HG02623 (cell line): ENCODE data around the gene PBX2.
"Not testable (repeated sequence)": the region's sequence is repeated elsewhere in the genome, so short reads cannot be mapped to it uniquely, and the experiment has no call there.

Experiments used
- ATAC-seq: cut with Tn5 transposase; IDR thresholded peaks from one replicate; pipeline ENCODE4 v1.9.1; 2021; ENCODE audit warnings: moderate library complexity; ENCODE audit not compliant: unreplicated experiment

Gene PBX2

DNA sequence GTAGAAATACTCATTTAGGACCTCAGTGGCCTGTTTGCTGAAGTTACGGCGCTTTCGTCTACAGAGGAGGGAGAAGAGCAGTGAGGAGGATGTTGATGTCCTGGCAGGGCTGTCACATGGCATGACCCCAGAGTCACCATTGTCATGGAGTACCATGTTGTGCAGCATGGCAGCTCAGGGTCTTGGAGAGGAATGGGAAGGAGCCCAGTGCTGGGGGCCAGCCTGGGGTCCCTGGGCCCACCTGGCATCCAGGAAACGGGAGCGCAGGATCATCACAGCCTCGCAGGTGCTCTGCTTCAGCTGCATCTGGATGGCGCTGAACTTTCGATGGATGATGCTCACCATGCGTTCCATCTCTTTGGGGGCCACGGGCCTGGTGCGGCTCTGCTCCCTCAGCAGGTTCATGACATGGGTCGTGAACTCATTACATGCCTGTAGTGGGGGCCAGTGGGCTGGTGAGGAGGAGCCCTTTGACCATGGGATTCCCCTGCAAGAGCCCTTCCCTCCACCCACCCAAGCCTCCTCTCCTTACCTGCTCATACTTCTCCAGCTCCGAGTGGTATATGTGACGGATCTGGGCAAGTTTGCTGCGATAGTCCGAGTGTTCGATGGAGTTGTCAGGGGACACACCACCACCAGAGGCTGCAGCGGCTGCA lies 2.1 kb downstream of the PBX2 start:
- ATAC-seq = not testable (repeated sequence)

DNA sequence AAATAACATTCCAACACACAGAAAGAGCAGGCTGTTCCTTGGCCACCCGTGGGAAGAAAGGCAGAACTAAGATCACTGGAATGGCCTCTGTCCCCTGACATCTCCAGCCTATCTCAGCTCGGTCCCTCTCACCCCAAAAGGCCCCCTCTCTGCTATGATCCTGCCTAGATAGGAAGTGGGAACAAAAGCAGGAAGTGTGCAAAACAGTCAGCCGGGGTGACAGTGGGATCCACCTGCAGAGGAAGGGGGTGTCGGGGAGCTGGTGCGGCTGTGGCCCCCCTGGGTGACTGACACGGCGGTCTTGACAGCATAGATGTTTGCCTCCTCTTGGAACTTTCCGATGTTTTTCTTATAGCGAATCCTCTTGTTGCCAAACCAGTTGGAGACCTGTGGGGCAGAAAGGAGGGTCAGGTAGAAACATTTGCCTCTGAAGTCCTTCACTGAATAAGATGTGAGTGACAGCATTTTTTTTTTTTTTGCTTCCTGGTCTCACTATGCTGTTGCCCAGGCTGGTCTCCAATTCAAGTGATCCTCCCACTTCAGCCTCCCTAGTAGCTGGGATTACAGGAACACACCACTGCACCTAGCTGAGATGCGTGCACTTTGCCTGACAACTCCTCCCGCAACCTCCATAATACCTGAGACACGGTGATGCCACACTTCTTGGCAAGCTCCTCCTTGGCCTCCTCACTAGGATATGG lies 2.8 kb downstream of the PBX2 start:
- no peak for ATAC-seq

DNA sequence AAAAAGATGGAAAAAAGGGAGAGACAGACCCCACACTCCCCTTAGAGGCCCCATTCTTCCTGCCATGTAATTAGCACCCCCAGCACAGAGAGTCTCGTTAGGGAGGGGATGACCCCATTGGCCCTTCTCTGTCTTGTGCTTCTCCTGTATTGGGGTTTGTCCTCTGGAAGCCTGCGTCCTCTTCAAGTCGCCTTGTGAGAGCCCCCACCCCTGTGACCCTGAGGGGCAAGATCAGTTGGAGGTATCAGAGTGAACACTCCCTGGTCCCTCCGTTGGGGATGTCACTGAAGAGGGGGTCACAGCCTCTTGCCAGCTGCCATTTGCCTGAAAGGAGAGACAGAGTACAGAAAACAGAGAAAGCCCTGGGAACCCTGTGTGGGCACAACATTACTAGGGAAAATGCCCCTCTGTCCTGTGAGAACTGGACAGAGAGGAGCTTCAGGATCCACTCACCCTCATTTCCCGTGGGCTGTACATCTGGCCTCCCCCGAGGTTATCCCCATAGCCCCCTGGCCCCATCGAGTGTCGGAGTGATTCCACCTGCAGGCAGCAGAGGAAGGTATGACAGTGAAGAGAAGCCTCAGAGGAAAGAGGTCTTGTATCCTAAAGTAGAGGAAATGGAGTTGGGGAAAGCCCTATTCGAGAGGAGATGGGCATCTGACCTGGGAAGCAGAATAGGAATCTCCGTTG lies 3.7 kb downstream of the PBX2 start:
- not testable (repeated sequence) for ATAC-seq

DNA sequence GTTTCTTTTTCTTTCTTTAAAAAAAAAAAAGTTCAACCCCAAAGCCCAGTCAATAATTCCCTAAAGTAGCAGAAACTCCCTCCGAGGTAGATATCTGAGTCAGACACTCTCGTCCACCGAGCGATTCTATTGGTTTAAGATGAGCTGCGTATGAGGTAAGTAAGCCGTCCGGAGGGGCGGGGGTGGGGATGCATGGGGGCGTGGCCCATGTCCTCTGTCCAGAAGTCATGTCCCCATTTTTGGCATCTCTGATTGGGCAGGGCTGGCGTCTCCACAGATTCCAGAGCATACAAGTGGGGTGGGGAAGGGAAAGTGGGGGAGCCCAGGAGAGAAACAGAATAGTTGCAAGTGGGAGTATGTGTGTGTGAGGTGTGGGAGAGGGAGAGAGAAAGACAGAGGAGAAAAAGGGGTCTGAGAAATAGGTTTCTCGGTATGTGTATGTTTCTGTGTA lies 4.3 kb downstream of the PBX2 start:
- ATAC-seq = not testable (repeated sequence)

DNA sequence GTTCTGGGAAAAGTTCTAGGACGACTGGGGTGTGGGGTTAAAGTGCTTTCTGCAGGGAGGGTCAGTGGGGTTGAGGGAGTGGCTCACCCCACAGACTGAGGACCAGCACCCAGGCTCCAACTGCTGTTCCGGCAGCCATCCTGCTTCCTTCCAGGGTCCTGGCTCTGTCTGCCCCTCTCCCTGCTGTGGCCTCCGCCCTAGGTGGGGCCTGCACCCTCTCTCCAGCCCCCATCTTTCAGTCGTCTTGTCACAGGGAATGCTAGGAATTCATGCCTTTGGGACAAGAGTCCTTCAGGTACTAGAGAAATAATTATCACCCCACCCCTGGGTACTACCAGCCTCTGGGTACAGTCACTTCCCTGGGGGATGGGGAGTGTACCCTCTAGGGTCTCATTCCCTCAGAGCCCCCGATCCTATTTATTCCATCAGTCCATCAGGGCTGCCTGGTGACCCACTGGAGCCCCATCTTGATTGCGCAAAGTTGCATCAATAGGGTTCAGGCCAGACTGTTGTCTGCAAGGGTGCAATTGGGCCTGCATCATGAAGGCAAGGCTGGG lies 5.8 kb downstream of the PBX2 start, which contains the start of gene AGER:
AGER (minus strand) TSS at position 170 of the 557 bp plus-strand sequence; CDS start at position 139, 31 bp downstream.
- ATAC-seq = no peak

DNA sequence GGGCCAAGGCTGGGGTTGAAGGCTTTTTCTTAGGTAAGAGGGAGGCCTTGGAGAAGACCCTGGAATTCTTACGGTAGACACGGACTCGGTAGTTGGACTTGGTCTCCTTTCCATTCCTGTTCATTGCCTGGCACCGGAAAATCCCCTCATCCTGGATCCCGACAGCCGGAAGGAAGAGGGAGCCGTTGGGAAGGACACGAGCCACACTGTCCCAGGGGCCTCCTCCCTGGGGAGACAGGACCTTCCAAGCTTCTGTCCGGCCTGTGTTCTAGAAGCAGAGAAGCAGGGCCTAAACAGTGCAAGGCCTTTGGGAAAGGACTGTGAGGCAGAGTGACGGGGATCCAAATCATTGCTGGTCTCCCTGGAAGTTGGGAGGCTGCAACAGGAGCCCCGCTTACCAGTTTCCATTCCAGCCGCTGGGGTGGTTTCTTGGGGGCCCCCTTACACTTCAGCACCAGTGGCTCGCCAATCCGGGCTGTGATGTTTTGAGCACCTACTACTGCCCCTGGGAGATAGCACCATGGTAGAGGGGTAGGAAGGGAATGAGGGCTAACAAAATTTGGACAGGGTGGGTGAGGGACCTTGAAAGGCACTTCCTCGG lies 6.4 kb downstream of the PBX2 start:
- no peak for ATAC-seq

DNA sequence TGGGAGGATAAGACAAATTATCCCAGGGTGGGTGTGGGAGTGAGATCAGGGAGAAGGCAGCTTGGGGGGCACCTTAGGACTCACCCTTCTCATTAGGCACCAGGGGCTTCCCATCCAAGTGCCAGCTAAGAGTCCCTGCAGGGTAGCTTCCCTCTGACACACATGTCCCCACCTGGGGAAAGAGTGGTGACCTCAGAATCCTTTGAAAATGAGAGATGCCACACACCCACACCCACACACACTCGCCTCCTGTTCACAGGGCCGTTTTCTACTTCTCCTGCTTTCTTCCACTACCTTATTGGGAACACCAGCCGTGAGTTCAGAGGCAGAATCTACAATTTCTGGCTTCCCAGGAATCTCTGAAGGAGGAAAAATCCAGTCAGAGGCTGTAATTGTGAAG lies 7.0 kb downstream of the PBX2 start:
- ATAC-seq = no peak

DNA sequence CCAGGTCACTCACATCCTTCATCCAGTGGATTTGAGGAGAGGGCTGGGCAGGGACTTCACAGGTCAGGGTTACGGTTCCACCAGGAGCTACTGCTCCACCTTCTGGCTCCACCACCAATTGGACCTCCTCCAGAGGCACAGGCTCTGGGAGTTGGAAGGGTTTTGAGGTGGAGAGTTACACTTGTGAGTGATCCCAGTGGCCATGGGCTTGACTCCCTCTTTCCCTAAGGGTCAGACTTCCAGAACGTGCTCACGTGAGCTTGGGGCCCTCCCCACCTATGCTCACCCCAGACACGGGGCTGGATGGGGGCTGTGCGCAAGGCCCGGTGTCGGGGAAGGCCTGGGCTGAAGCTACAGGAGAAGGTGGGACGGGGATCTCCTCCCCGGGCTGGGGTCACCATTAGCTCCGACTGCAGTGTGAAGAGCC lies 7.4 kb downstream of the PBX2 start:
- ATAC-seq = no peak

DNA sequence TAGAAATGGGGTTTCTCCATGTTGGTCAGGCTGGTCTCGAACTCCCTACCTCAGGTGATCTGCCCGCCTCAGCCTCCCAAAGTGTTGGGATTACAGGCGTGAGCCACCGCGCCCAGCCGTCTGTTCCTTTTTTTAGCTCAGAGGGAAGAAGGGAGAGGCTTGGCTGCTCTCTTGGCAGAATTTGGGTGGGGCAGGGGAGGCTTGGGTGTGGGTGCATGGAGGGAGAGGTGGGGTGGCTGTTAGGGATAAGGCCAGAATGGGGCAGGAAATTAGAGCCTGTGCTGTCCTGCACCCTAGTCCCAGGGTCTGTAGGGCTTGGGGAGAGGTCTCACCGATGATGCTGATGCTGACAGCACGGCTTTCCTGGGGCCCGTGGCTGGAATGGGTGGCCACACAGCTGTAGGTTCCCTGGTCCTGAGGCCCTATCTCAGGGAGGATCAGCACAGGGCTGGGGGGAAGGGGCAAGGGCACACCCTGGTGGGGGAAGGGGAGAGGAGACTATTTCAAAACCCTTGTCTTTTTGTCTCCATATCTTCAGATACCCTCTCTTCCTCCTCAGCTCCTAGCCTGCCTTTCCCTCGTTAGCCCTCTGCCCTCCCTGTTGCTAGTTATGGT lies 8.0 kb downstream of the PBX2 start:
- ATAC-seq = no peak

DNA sequence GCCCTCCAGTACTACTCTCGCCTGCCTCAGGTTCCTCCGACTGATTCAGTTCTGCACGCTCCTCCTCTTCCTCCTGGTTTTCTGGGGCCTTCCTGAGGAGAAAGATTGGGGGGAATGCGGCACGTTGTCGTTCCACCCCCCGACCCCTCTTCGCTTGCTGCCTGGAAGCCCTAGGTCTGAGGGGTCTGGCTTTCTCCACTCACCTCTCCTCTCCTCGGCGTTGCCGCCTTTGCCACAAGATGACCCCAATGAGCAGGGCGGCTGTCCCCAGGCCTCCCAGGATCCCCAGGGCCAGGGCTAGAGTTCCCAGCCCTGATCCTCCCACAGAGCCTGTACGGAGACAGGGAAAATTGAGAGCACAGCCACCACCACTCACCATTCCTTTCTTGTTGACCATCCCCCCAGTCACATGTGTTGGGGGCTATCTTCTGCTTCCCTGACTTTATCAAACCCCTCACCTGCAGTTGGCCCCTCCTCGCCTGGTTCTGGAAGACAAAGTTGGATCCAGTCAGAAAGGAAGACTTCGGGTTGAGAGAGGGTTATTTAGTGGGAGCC lies 8.8 kb downstream of the PBX2 start:
- ATAC-seq = no peak

DNA sequence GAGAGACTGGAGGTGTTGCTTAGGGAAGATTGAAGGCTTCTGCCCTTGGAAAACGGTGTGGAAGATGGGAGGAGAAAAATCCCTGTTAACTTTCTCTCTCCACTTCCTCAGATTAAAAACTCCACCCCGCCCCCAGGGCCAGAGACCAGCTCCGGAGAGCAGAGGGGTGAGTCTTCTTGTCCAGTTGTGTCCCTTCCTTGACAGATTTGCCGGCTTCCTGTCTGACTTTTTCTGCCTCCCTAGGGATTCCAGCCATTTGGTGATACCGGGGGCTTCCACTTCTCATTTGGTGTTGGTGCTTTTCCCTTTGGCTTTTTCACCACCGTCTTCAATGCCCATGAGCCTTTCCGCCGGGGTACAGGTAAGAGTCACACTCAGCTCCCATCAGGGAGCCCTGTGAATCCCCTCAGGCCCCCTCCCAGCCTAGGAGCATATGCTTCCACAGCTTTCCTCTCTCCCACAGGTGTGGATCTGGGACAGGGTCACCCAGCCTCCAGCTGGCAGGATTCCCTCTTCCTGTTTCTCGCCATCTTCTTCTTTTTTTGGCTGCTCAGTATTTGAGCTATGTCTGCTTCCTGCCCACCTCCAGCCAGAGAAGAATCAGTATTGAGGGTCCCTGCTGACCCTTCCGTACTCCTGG lies 10.1 kb downstream of the PBX2 start:
- ATAC-seq = no peak

DNA sequence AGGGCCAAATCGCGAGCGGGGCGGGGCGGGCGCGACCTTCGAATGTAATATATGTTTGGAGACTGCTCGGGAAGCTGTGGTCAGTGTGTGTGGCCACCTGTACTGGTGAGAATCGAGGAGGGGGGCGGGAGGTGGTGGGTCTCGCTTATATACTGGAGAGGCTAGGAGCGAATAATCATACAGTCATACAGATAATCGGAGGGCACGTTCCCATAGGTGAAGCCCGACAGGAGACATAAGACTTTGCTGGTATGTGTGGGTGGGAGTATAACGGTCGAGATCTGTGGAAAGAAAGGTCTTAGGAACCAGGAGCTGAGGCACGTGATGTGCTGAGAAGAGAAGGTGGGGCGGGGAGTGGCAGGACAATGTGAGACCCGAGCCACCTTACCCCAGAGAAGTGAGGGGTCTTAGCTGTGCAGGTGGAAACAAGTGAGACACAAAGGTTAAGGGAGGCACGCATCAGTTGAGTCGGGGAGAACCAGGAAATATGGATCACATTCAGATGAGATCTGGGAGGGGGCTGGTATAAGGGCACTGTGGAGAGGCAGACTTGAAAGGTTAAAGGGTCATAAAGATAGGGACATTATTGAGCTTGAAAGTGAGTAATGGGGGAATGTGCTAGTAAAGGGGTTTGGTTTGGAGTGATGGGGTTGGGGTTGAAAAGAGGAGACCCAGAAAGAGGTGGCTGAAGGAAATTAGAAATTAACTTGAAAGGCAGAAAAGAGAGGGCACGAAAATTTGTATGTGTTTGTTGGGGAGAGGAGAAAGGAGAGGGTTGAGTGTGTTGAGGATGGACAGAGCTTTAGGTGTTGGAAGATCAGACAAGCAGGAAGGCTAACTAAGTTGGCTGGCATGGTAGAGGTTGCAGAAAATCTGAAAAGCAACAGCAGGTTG lies 11.2 kb downstream of the PBX2 start:
- ATAC-seq = no peak

DNA sequence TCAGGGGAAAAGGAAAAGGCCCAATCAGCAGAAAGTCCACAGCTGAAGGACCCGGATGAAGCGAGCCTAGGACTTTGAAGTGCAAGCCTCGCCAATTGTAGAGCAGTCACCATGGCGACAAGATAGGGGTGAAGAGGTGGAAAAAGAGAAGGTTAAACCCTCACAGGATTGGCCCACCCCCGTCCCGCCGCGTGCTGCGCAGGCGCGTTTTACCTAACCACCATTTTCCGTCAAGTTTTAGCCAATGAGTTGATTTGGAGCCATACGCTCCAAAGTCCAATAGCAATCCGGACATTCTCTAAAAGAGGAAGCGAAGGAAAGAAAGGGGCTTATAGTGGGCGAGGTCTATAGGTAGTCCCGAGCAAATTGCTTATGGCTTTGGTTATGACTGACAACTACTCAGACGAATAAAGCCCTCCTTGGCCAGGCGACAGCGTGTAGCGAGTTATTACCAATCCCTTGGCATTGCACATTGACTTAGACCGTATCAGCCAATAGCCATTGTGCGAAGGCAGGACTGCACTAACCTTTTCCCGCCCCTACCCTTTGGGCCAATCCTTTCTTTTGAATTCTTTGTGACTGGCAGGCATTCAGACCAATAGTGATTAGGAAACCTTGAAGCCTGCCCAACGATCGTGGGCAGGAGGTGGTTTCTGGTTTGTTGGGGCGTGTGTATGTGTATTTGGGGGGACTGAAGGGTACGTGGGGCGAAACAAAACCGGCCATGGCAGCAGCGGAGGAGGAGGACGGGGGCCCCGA lies 12.0 kb downstream of the PBX2 start, which contains the start of gene RNF5:
RNF5 (plus strand) TSS at position 618 of the 759 bp plus-strand sequence; CDS start at position 725, 107 bp downstream.
- ATAC-seq = peak; percentile 74

DNA sequence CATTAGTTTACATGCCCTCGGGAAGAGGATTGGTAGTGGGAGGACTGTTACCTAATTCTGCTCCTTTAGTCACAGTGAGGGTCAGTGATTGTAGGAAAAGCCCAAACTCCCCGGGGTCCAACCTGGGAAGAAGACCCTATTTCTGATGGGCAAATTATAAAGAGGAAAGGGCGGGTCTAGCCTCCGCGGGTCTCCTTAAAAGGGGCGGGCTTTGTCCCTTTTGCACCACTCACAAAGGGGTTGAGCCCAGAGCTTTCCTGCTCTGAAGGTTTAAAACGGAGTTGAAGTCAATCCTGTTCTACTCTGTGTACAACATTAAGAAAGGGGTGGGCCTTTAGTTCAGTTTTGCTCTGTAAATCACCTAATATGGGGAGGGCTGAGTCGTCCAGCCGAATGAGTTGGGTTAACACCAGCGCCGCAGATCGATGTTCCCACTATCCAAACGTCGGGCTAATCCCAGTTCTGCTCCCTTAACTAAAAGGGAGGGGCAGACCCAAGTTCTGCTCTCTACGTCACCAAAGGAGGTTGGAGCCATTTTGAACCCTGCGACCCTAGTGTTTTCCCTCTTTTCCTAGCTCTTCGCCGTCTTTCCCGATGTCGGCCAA lies 12.7 kb downstream of the PBX2 start:
- ATAC-seq = no peak

DNA sequence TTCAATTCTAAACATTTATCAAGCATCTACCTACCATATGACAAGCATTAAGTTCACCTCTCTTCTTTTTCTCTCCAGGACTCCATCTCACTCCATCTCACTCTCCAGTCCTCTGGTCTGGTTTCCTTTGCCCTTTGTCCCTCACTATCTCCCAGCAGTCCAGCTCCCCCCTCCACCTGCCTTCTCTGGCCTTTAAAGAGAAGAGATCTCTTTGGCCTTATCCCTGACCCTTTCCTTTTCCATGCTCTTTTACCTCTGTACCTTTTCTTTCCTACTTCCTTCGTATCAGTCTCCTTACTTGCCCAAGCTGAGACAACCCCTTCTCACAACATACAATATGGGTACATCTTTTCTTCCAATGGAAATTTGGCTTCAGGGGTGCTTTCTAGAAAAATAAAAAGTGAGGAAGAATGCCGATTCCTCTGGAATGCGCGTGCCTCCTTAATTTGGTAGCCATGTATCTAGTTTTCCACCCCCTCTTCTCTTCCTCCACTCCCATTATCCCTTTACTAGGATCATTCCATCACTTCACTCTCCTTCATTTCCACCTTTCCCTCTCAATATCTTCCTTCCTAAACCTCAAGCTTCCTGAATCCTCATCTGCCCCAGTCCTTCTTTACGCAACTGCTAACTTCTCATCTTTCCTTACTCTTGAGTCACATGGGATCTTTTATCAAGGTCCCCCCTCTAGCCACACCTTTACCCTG lies 13.4 kb downstream of the PBX2 start:
- ATAC-seq = no peak

DNA sequence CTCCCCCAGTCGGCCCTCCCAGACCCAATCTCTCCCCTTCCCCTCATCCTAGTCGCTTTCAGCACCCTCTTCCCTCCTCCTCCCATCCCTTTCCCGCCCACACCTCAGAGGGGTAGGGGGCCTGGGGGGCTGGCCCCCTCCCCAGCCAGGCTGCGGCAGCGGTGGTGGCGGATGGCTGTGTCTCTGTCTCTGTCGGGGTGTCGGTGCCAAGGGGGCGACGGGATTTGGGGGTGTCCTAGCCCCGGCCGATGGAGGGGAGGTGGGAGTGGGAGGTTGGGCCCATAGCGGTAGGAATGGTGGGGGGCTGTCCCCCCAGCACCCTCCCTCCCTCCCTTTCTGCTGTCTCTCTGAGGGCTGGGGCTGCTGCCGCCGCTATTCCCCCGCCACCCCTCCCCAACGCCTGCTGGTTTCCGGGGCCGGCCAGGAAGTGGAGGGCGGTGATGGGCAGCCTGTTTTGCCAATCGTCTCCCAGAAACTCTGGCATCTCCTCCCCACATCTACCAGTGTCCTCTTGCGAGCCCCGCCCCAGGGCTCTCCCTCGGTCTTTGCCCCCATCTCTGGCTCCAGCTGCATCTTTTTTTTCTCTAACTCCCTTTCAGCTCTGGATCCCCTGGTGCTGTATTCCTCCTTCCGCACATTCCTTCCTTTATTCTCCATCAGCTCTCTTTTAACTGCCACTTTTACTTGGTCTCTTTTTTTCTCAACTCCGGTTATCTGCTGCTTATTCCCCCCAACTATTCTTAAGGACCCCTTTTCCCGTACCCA lies 14.1 kb downstream of the PBX2 start, which contains the start of gene AGPAT1:
AGPAT1 (minus strand) TSS at position 374 of the 765 bp plus-strand sequence. CDS start 4,588 bp downstream, outside the sequence.
- ATAC-seq = peak; percentile 39
